Cardiac muscle cell (in vitro differentiated cells and primary cell): ENCODE data around the gene ANKRD63. TPM values are rescaled to one million over a fixed set of nuclear protein-coding genes. Genes with fewer than 3 reads are reported as not detected.

Experiments used
- DNase-seq, 2 donors: peaks; one replicate each; pipeline versions ENCODE4 v3.0.0 to v3.0.0-alpha.2; 2010 to 2017; ENCODE audit warnings: low read depth in 1 of 2, low spot score in 1 of 2
- H3K27ac ChIP-seq: fragments of 200-600 bp; sonication (generic); 2 replicates; pipeline ENCODE4 v1.5.1; 2016
- H3K27me3 ChIP-seq: fragments of 200-600 bp; sonication (generic); 2 replicates; pipeline ENCODE4 v1.6.0; 2016; ENCODE audit warnings: control low read depth
- H3K36me3 ChIP-seq: fragments of 200-600 bp; sonication (generic); 2 replicates; pipeline ENCODE4 v1.5.1; 2016; ENCODE audit warnings: control low read depth
- H3K4me1 ChIP-seq: fragments of 200-600 bp; sonication (generic); 2 replicates; pipeline ENCODE4 v1.8.1; 2017; ENCODE audit warnings: low read depth, mild to moderate bottlenecking, mixed run types
- H3K4me3 ChIP-seq: fragments of 200-600 bp; sonication (generic); 2 replicates; pipeline ENCODE4 v1.5.1; 2016; ENCODE audit warnings: mild to moderate bottlenecking
- H3K9me3 ChIP-seq: fragments of 200-600 bp; sonication (generic); 2 replicates; pipeline ENCODE4 v1.5.1; 2017; ENCODE audit warnings: low read depth, mild to moderate bottlenecking, control low read depth
- polyA plus RNA-seq: library from polyadenylated mRNA; unstranded; fragments of >200 nt; fragmentation: Nextera tagmentation; extraction: Ambion mirVana; gene quantifications from 2 replicates; pipeline ENCODE4 v1.2.1, GENCODE V29; 2016
- total RNA-seq: library from RNA; depleted of rRNA; stranded (reverse); fragments of >200 nt; gene quantifications from 2 replicates; pipeline ENCODE4 v1.2.3, GENCODE V29; 2016
- TF ChIP-seq, protein P1 (sequence below): IDR thresholded peaks from 2 replicates; pipeline ENCODE4 v1.5.1; 2012; ENCODE audit warnings: low read depth, mild to moderate bottlenecking, low read length

ANKRD63 gene
- total and polyA plus RNA-seq, 2 experiments from 2014 or later: 13.7 to 104 TPM

DNA sequence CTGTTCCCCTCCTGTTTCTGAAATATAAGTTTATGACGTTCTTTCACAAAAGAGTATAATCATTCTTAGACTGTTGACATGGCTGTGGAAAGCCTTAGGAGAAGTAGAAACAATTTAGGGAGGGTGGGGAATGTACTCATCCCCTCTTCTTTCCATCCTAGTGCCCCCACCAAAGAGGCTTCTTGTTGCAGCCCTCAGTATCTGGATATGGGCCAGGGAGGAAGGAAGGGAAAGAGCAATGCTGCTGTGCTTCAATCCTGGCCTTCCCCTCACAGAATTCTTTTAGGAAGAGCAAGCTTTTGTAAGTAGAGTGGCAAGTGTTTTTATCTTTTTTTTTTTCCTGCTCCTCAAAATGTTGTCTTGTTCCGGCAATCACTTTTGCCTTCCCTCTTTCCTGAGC lies 42.3 kb upstream of the ANKRD63 start:
- Histone ChIP-seq H3K4me1 (peaks cover 66% of the 10 kb centered on the region), H3K36me3 (peaks cover 6% of the 10 kb centered on the region), H3K4me3 (peak overlapping the region; percentile 92), H3K9me3 (no peaks in the 10 kb centered on the region), H3K27ac (peak overlapping the region; percentile 99), H3K27me3 (no peaks in the 10 kb centered on the region)
- TF ChIP-seq, protein P1, sequence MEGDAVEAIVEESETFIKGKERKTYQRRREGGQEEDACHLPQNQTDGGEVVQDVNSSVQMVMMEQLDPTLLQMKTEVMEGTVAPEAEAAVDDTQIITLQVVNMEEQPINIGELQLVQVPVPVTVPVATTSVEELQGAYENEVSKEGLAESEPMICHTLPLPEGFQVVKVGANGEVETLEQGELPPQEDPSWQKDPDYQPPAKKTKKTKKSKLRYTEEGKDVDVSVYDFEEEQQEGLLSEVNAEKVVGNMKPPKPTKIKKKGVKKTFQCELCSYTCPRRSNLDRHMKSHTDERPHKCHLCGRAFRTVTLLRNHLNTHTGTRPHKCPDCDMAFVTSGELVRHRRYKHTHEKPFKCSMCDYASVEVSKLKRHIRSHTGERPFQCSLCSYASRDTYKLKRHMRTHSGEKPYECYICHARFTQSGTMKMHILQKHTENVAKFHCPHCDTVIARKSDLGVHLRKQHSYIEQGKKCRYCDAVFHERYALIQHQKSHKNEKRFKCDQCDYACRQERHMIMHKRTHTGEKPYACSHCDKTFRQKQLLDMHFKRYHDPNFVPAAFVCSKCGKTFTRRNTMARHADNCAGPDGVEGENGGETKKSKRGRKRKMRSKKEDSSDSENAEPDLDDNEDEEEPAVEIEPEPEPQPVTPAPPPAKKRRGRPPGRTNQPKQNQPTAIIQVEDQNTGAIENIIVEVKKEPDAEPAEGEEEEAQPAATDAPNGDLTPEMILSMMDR: no peak
- peak in 1 of 2 donors; percentile 41 for DNase-seq

DNA sequence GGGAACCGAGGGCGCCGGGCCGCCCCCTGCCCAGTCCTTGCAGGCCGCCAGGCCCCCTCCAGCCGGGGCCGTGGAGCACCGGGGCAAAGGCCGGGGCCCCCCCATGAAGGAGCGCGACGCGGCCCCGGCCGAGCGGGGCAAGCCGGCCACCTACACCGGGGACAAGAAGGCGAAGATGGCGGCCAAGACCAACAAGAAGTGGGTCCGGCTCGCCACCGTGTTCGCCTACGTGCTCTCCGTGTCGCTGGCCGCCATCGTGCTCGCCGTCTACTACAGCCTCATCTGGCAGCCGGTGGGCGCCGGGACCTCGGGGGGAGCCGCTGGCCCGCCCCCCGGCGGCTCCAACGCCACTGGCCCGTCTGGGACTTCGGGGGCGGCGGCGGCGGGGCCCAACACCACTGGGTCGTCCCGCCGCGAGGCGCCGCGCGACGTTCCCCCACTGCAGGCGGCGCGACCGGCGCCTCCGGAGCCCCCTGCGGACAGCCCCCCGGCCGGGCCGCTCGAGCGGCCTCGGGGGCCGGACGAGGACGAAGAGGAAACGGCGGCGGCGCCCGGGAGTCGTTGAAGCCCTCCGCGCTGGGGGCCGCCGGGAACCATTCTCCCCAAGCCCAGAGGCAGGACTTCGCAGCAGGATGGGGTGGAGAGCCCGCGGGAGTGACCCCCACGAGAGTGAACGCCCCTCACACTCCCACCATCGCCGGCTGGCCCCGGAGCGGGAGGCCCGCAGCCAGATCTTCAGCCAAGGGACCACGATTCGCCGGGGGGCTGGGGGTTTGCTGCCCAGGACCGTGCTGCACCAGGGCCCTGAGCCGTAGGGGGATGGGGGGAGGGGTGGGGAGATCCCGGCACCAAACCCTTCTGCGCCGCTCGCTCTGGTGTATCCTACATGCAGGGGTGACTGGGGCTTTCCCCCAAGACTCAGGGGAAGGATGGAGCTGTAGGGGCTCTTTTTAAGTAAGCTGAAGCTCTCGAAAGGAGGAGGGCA lies 41.4 kb upstream of the ANKRD63 start:
- Histone ChIP-seq H3K36me3 (peaks cover 3% of the 10 kb centered on the region), H3K27me3 (no peaks in the 10 kb centered on the region), H3K27ac (peak overlapping the region; percentile 99), H3K9me3 (no peaks in the 10 kb centered on the region), H3K4me1 (peaks cover 62% of the 10 kb centered on the region), H3K4me3 (peak overlapping the region; percentile 92)
- DNase-seq: no peak
- TF ChIP-seq, protein P1: no peak

DNA sequence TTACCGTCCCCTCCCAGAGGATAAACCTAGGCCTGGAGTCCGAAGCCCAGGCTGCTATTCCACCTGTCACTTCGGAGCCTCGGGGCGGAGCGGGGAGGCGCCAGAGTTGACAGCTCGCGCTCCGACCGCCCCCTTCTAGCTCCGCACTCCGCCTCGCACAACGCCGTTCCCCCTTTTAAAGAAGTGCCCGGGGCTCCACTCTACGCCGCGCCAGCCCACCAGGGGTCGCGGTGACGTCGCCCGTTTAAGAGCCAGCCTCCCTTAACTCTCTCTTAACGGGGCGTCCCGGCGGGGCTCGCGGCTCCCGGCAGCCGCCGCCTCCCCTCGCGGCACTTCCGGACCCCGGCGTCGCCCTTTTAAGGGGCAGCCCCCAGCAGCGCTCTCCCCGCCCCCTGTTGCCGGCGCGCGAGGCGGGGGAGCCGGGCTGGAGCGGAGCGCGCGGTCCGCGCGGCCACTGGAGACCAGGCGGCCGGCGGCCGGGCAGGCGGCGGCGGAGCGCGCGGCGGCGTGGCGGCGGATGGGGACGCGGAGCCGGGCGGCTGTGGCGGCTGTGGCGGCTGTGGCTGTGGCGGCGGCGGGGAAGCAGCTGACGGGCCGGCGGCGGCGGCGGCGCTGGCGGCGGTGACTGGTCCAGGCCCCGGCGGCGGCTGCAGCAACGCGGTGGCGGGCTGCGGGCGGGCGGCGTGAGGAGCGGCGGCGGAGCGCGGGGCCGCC lies 40.5 kb upstream of the ANKRD63 start, which contains the start of gene INAFM2:
TSS of gene INAFM2 (plus strand) at position 454 of the 714 bp plus-strand sequence. CDS start 364 bp downstream, outside the sequence.
- Histone ChIP-seq H3K27ac (peak within 1 kb of the TSS; percentile 99), H3K4me3 (peak within 1 kb of the TSS; percentile 92), H3K9me3 (no peaks in the 10 kb centered on the region), H3K4me1 (peaks cover 54% of the 10 kb centered on the region), H3K27me3 (no peaks in the 10 kb centered on the region), H3K36me3 (no peaks in the 10 kb centered on the region)
- peak; percentile 97 to 98 for DNase-seq
- TF ChIP-seq, protein P1: peak; percentile 62

DNA sequence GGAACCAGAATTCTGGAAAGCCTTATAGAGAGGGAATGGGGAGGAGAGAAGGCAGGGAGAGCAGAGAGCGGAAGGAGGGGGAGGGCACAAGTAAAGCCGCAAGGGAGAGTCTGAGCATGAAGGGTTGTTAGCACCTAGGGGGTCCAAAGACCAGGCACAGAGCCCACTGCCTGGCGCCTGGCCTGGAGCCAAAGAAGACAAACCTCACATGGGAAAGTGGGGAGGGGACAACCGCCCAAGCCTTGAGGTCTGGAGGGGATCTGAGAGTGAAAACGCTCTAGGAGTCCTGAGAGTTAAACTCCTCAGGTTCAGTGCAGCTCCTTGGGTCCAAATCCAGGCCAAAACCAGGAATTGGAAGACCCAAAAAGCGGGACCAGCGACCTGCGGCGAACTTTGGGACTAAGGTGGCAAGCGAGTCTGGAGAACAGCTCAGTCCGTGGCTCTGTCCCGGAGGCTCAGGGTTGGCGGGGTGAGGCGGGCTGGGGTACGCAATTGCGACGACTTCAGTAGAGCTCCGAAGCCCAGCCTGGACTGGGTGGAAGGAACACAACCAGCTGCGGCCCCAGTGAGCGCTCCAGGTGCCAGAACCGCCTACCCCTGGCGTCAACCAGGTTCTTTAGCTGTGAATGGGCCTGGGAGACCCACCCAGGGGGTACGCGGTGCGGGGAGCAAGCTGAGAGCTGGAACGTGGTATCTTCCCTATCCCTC lies 39.8 kb upstream of the ANKRD63 start:
- TF ChIP-seq, protein P1: no peak
- Histone ChIP-seq H3K9me3 (no peaks in the 10 kb centered on the region), H3K4me3 (peak overlapping the region; percentile 27), H3K27ac (peak overlapping the region; percentile 94), H3K4me1 (peaks cover 47% of the 10 kb centered on the region), H3K27me3 (no peaks in the 10 kb centered on the region), H3K36me3 (no peaks in the 10 kb centered on the region)
- DNase-seq: peak; percentile 62 to 72

DNA sequence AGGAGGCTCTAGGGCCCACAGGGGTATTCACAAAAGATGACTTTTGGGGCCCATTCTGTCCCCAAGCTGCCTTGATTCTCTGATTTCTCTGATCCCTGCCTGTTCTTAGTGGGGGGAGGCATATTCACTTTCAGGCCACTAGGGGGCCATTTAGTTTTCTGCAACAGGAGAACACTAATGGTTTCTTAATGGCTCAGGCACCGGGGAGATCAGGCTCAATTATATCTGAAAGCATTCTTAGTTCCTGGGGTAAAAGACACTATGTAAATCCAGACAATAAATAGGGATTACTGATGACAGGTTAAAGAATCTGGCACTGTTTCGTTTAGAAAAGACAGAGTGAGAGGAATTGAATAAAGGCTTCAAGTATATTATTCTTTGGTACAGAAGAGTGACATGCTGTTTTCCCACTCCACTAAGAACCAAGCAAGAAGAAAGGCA lies 38.1 kb upstream of the ANKRD63 start:
- TF ChIP-seq, protein P1: peak; percentile 91
- H3K4me3 ChIP-seq: no peak overlapping the region
- H3K27ac ChIP-seq: peak overlapping the region; percentile 63
- peak; percentile 76 to 77 for DNase-seq
- H3K9me3 ChIP-seq: no peaks in the 10 kb centered on the region
- no peaks in the 10 kb centered on the region for H3K27me3 ChIP-seq
- H3K36me3 ChIP-seq: no peaks in the 10 kb centered on the region
- peaks cover 29% of the 10 kb centered on the region for H3K4me1 ChIP-seq
